Liver (tissue), 9 donors: ENCODE measurements around the gene SUMO1. TPM values are rescaled to one million over a fixed set of nuclear protein-coding genes. Genes with fewer than 3 reads are reported as not detected.

Experiments
- DNase-seq: peaks from one replicate; pipeline ENCODE4 v3.0.0-alpha.2; 2017; ENCODE audit warnings: low spot score
- H3K27ac ChIP-seq, 2 donors: one replicate each; pipeline ENCODE4 v1.7.0; 2013; ENCODE audit warnings: inconsistent platforms in 2 of 2, low read length in 2 of 2, control low read depth in 1 of 2, low read depth in 1 of 2, mild to moderate bottlenecking in 1 of 2
- H3K27me3 ChIP-seq, 4 donors: one replicate each; pipeline versions ENCODE4 v1.6.1 to v1.7.0; 2013; ENCODE audit warnings: low read length in 3 of 4, inconsistent platforms in 1 of 4, mild to moderate bottlenecking in 1 of 4, moderate library complexity in 1 of 4; ENCODE audit not compliant: control insufficient read depth in 4 of 4, insufficient read depth in 4 of 4
- H3K36me3 ChIP-seq, 4 donors: one replicate each; pipeline versions ENCODE4 v1.6.1 to v1.7.0; 2013; ENCODE audit warnings: low read length in 3 of 4, mild to moderate bottlenecking in 3 of 4, low read depth in 1 of 4, moderate library complexity in 1 of 4; ENCODE audit not compliant: control insufficient read depth in 4 of 4, insufficient read depth in 3 of 4
- H3K4me1 ChIP-seq, 4 donors: one replicate each; pipeline versions ENCODE4 v1.6.1 to v1.7.0; 2013; ENCODE audit warnings: low read length in 3 of 4, mild to moderate bottlenecking in 3 of 4, moderate library complexity in 1 of 4; ENCODE audit not compliant: control insufficient read depth in 4 of 4, insufficient read depth in 4 of 4
- H3K4me3 ChIP-seq, 3 donors: one replicate each; pipeline versions ENCODE4 v1.6.1 to v1.7.0; 2013; ENCODE audit warnings: low read length in 3 of 3, control low read depth in 1 of 3, low read depth in 1 of 3, mild to moderate bottlenecking in 1 of 3
- H3K9ac ChIP-seq, 2 donors: one replicate each; pipeline ENCODE4 v1.7.0; 2013; ENCODE audit warnings: low read length in 2 of 2, mild to moderate bottlenecking in 2 of 2, moderate library complexity in 2 of 2, control low read depth in 1 of 2, low read depth in 1 of 2
- H3K9me3 ChIP-seq, 4 donors: one replicate each; pipeline versions ENCODE4 v1.6.1 to v1.7.0; 2013; ENCODE audit warnings: low read length in 3 of 4; ENCODE audit not compliant: control insufficient read depth in 4 of 4
- CTCF ChIP-seq: fragments of 150-350 bp; IDR thresholded peaks from 2 replicates; pipeline ENCODE4 v1.5.1; 2017; ENCODE audit warnings: improper control_type of control experiment, low read depth, low read length; ENCODE audit not compliant: missing input control
- EGR1 ChIP-seq, 2 donors: IDR thresholded peaks; 2 replicates each; pipeline ENCODE4 v1.6.1; 2016 to 2018; ENCODE audit warnings: antibody characterized with exemption in 2 of 2, low read depth in 2 of 2
- FOXA1 ChIP-seq: IDR thresholded peaks from 2 replicates; pipeline ENCODE4 v1.6.1; 2016; ENCODE audit warnings: antibody characterized with exemption
- FOXA2 ChIP-seq: IDR thresholded peaks from 2 replicates; pipeline ENCODE4 v1.6.1; 2016; ENCODE audit warnings: antibody characterized with exemption
- GABPA ChIP-seq, 2 donors: IDR thresholded peaks in 1 of 2; conservative IDR thresholded peaks in 1 of 2; 2 replicates each; pipeline ENCODE4 v1.6.1; 2016; ENCODE audit warnings: antibody characterized with exemption in 2 of 2, mild to moderate bottlenecking in 1 of 2, moderate library complexity in 1 of 2
- HNF4A ChIP-seq, 2 donors: conservative IDR thresholded peaks; 2 replicates each; pipeline ENCODE4 v1.6.1; 2016; ENCODE audit warnings: antibody characterized with exemption in 2 of 2, mild to moderate bottlenecking in 2 of 2
- HNF4G ChIP-seq: IDR thresholded peaks from 2 replicates; pipeline ENCODE4 v1.6.1; 2016; ENCODE audit warnings: antibody characterized with exemption
- JUND ChIP-seq, 2 donors: IDR thresholded peaks; 2 replicates each; pipeline ENCODE4 v1.6.1; 2016; ENCODE audit warnings: antibody characterized with exemption in 2 of 2
- NR2F2 ChIP-seq: IDR thresholded peaks from 2 replicates; pipeline ENCODE4 v1.6.1; 2016; ENCODE audit warnings: antibody characterized with exemption
- RAD21 ChIP-seq, 2 donors: IDR thresholded peaks; 2 replicates each; pipeline ENCODE4 v1.6.1; 2016; ENCODE audit warnings: antibody characterized with exemption in 2 of 2, mild to moderate bottlenecking in 2 of 2
- REST ChIP-seq: IDR thresholded peaks from 2 replicates; pipeline ENCODE4 v1.6.1; 2016; ENCODE audit warnings: antibody characterized with exemption, mild to moderate bottlenecking
- RXRA ChIP-seq, 2 donors: IDR thresholded peaks; 2 replicates each; pipeline ENCODE4 v1.6.1; 2017 to 2018; ENCODE audit warnings: antibody characterized with exemption in 2 of 2, mild to moderate bottlenecking in 1 of 2
- SP1 ChIP-seq: IDR thresholded peaks from 2 replicates; pipeline ENCODE4 v1.6.1; 2018; ENCODE audit warnings: antibody characterized with exemption, mild to moderate bottlenecking
- TAF1 ChIP-seq: conservative IDR thresholded peaks from 2 replicates; pipeline ENCODE4 v1.6.1; 2016; ENCODE audit warnings: antibody characterized with exemption, mild to moderate bottlenecking
- YY1 ChIP-seq: IDR thresholded peaks from 2 replicates; pipeline ENCODE4 v1.6.1; 2016; ENCODE audit warnings: antibody characterized with exemption, mild to moderate bottlenecking
- ZBTB33 ChIP-seq: IDR thresholded peaks from 2 replicates; pipeline ENCODE4 v1.6.1; 2016; ENCODE audit warnings: antibody characterized with exemption
- polyA plus RNA-seq, 2 donors: library from polyadenylated mRNA; stranded (reverse) in 1 of 2; unstranded in 1 of 2; fragments of 200-250 nt in 1 of 2; fragments of >200 nt in 1 of 2; fragmentation: Nextera tagmentation in 1 of 2; extraction: Ambion mirVana in 1 of 2; gene quantifications; one replicate each; pipeline versions ENCODE4 v1.2.1 to v1.2.3, GENCODE V29; 2013 to 2015
- total RNA-seq, 2 donors: library from RNA; depleted of rRNA; stranded (reverse); fragments of >200 nt; gene quantifications; one replicate each; pipeline ENCODE4 v1.2.3, GENCODE V29; 2014
- TF ChIP-seq, protein P1 (sequence below): IDR thresholded peaks from 2 replicates; pipeline ENCODE4 v1.6.1; 2016; ENCODE audit warnings: antibody characterized with exemption
- TF ChIP-seq, protein P2 (sequence below): IDR thresholded peaks from 2 replicates; pipeline ENCODE4 v1.6.1; 2016; ENCODE audit warnings: antibody characterized with exemption
- donor health status: healthy.
- donor health status: healthy.
- donor health status: healthy.
- donor health status: healthy.
- donor health status: healthy.

SUMO1 gene
- total and polyA plus RNA-seq, 4 donors, result 42.7 to 139 (median 51.4) TPM

- Histone ChIP-seq H3K9ac (no peak overlapping the region), H3K9me3 (no peaks in the 10 kb centered on the region), H3K36me3 (peaks cover 4 to 24% (median 18%) of the 10 kb centered on the region in 4 donors)
These were observed 29.9 kb downstream of the SUMO1 start for GRCh38 chr2:202208526-202208925.

More at GRCh38 chr2:202208526-202208925, 29.9 kb downstream of the SUMO1 start:
- Histone ChIP-seq H3K27ac (no peak overlapping the region), H3K4me3 (no peak overlapping the region), H3K27me3 (no peaks in the 10 kb centered on the region), H3K4me1 (no peaks in the 10 kb centered on the region)
- TF ChIP-seq GABPA (IDR thresholded peaks at IDR 0.05 in 1 of 2, conservative IDR thresholded peaks at IDR 0.05 in 1 of 2), result no peak
- TF ChIP-seq NR2F2, result no peak
- no peak for TF ChIP-seq HNF4G
- TF ChIP-seq CTCF, result no peak
- TF ChIP-seq HNF4A (conservative IDR thresholded peaks at IDR 0.05), result no peak
- TF ChIP-seq FOXA2, result no peak
- TF ChIP-seq, protein P1, sequence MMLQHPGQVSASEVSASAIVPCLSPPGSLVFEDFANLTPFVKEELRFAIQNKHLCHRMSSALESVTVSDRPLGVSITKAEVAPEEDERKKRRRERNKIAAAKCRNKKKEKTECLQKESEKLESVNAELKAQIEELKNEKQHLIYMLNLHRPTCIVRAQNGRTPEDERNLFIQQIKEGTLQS, result no peak
- no peak for TF ChIP-seq RAD21 (IDR thresholded peaks at IDR 0.05)
- TF ChIP-seq JUND (IDR thresholded peaks at IDR 0.05), result no peak
- TF ChIP-seq, protein P2, sequence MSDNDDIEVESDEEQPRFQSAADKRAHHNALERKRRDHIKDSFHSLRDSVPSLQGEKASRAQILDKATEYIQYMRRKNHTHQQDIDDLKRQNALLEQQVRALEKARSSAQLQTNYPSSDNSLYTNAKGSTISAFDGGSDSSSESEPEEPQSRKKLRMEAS, result no peak
- no peak for TF ChIP-seq TAF1
- TF ChIP-seq ZBTB33, result no peak
- TF ChIP-seq YY1, result no peak
- TF ChIP-seq RXRA (IDR thresholded peaks at IDR 0.05), result no peak
- no peak for TF ChIP-seq SP1
- no peak for TF ChIP-seq REST
- no peak for TF ChIP-seq EGR1 (IDR thresholded peaks at IDR 0.05; ENCODE audit: low read depth in 2 of 2)
- TF ChIP-seq FOXA1, result no peak
- DNase-seq, result no peak
